Caco-2 (cell line): Measurements from ENCODE around the gene FOXB2. TPM values are rescaled to one million over a fixed set of nuclear protein-coding genes. Genes with fewer than 3 reads are reported as not detected.

ENCODE experiments used
- BruUV-seq: library from RNA; stranded (reverse); fragments of 400-500 nt; replicated peaks from 2 replicates; lab custom pipeline; 2021; lab: Mats Ljungman, UMichigan
- CTCF ChIA-PET: fragments of 300-600 bp; sonication (Branson Sonifier 250); formaldehyde crosslinking; loops from one replicate; lab custom pipeline; 2022; ENCODE audit warnings: antibody characterized with exemption; lab: Charles Lee
- POLR2A ChIA-PET: fragments of 300-600 bp; sonication (Branson Sonifier 250); formaldehyde crosslinking; loops from one replicate; lab custom pipeline; 2022; ENCODE audit warnings: antibody characterized with exemption; lab: Charles Lee
- DNase-seq, 2 experiments: peaks; one replicate each; pipeline versions ENCODE4 v3.0.0 to v3.0.0-alpha.2; 2020 to 2022
- H3K27me3 ChIP-seq: replicated peaks from 2 replicates; pipeline ENCODE4 v1.6.0; 2011; ENCODE audit warnings: low read length; ENCODE audit not compliant: control insufficient read depth, insufficient read depth
- H3K36me3 ChIP-seq: 2 replicates; pipeline ENCODE4 v1.5.1; 2011; ENCODE audit warnings: low read length; ENCODE audit not compliant: control insufficient read depth, insufficient read depth
- H3K4me1 ChIP-seq: fragments of 250-450 bp; sonication (Bioruptor Pico); 2 replicates; pipeline ENCODE4 v1.5.1; 2020; ENCODE audit warnings: mild to moderate bottlenecking
- H3K4me3 ChIP-seq: 2 replicates; pipeline ENCODE4 v1.5.1; 2011; ENCODE audit warnings: low read depth, mild to moderate bottlenecking, control low read depth, low read length
- H3K9me3 ChIP-seq: fragments of 250-450 bp; sonication (Bioruptor Pico); 2 replicates; pipeline ENCODE4 v1.5.1; 2020; ENCODE audit warnings: mild to moderate bottlenecking, moderate library complexity
- H3K27ac Mint-ChIP-seq: one replicate; pipeline ENCODE4 v1.8.0; 2022; ENCODE audit warnings: mixed read lengths; ENCODE audit not compliant: unreplicated experiment
- H3K27me3 Mint-ChIP-seq: one replicate; pipeline ENCODE4 v1.8.0; 2022; ENCODE audit warnings: mixed read lengths; ENCODE audit not compliant: insufficient read depth, unreplicated experiment
- H3K36me3 Mint-ChIP-seq: one replicate; pipeline ENCODE4 v1.8.0; 2022; ENCODE audit warnings: mild to moderate bottlenecking, mixed read lengths; ENCODE audit not compliant: insufficient read depth, unreplicated experiment
- H3K4me1 Mint-ChIP-seq: one replicate; pipeline ENCODE4 v1.8.0; 2022; ENCODE audit warnings: low read depth, mixed read lengths; ENCODE audit not compliant: unreplicated experiment
- H3K4me3 Mint-ChIP-seq: one replicate; pipeline ENCODE4 v1.8.0; 2022; ENCODE audit warnings: mild to moderate bottlenecking, moderate library complexity, mixed read lengths; ENCODE audit not compliant: unreplicated experiment
- H3K9me3 Mint-ChIP-seq: one replicate; pipeline ENCODE4 v1.8.0; 2022; ENCODE audit warnings: mixed read lengths; ENCODE audit not compliant: unreplicated experiment
- intact Hi-C: fragments of 100-400 bp; cut with micrococcal nuclease; formaldehyde crosslinking; loops from one replicate; pipeline ENCODE4 v1.10.0; 2022; ENCODE audit not compliant: unreplicated experiment
- total RNA-seq: library from RNA; stranded (reverse); gene quantifications from 2 replicates; pipeline ENCODE4 v1.2.3, GENCODE V29; 2022
- TF ChIP-seq, protein P1 (sequence below), 2 experiments: fragments of 200-600 bp in 1 of 2; IDR thresholded peaks; 1 replicate in 1 of 2; 2 replicates in 1 of 2; pipeline versions ENCODE4 v1.5.1 to v1.8.0; 2011 to 2022; ENCODE audit warnings: antibody characterized with exemption in 1 of 2, control low read depth in 1 of 2, inconsistent platforms in 1 of 2, low read depth in 1 of 2, low read length in 1 of 2, mild to moderate bottlenecking in 1 of 2, moderate library complexity in 1 of 2; ENCODE audit not compliant: insufficient read depth in 1 of 2, severe bottlenecking in 1 of 2, unreplicated experiment in 1 of 2

FOXB2 gene
- total RNA-seq, 1 experiment from 2014 or later, result not detected

DNA sequence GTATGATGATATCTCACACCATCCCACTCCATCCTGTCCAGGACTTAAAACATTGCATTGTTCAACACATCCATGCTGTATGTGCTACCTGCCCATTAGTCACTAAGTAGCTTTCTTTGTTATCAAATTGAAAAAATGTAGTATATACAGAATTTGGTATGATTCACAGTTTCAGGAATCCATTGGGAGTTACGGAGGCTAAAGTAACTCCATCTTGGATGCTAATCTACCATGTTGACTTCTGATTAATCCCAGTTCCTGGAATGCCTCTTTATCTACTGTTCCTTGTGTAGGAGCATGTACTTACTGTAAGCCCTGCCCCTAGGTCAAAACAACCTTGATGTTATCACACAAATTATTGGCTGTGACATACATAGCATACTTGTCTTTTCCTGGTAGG lies 38.9 kb upstream of the FOXB2 start:
- H3K9me3 Mint-ChIP-seq, result no peaks in the 10 kb centered on the region
- H3K27ac Mint-ChIP-seq, result no peak overlapping the region
- intact Hi-C loops, result no loop called here
- Histone ChIP-seq H3K4me3 (no peak overlapping the region), H3K27me3 (no peaks in the 10 kb centered on the region), H3K4me1 (no peaks in the 10 kb centered on the region), H3K9me3 (no peaks in the 10 kb centered on the region), H3K36me3 (no peaks in the 10 kb centered on the region)
- no peaks in the 10 kb centered on the region for H3K4me1 Mint-ChIP-seq
- CTCF ChIA-PET, result no interaction called here
- DNase-seq, result no peak
- BruUV-seq, result no TSS peak
- POLR2A ChIA-PET, result no interaction called here
- H3K27me3 Mint-ChIP-seq, result peaks cover 8% of the 10 kb centered on the region
- TF ChIP-seq, protein P1, sequence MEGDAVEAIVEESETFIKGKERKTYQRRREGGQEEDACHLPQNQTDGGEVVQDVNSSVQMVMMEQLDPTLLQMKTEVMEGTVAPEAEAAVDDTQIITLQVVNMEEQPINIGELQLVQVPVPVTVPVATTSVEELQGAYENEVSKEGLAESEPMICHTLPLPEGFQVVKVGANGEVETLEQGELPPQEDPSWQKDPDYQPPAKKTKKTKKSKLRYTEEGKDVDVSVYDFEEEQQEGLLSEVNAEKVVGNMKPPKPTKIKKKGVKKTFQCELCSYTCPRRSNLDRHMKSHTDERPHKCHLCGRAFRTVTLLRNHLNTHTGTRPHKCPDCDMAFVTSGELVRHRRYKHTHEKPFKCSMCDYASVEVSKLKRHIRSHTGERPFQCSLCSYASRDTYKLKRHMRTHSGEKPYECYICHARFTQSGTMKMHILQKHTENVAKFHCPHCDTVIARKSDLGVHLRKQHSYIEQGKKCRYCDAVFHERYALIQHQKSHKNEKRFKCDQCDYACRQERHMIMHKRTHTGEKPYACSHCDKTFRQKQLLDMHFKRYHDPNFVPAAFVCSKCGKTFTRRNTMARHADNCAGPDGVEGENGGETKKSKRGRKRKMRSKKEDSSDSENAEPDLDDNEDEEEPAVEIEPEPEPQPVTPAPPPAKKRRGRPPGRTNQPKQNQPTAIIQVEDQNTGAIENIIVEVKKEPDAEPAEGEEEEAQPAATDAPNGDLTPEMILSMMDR (IDR thresholded peaks at IDR 0.05; ENCODE audit: insufficient read depth in 1 of 2, low read depth in 1 of 2, low read length in 1 of 2, severe bottlenecking in 1 of 2, unreplicated experiment in 1 of 2), result no peak
- H3K4me3 Mint-ChIP-seq, result no peak overlapping the region
- H3K36me3 Mint-ChIP-seq, result no peaks in the 10 kb centered on the region

DNA sequence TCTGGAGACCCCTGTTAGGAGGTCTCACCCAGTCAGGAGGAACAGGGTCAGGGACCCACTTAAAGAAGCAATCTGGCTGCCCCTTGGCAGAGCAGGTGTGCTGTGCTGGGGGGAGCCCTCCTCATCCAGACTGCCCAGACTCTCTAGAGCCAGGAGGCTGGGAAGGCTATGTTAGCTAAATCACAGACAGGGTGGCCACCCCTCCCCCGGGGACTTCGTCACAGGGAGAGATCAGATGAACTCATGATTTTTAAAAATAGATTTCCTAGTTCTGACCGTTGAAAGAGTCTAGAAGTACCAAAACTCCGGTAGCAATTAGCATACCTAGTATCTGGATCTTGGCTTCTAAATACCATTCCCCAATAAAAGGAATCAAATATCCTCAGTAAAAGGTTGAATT lies 35.0 kb upstream of the FOXB2 start:
- Histone ChIP-seq H3K4me3 (no peak overlapping the region), H3K36me3 (no peaks in the 10 kb centered on the region), H3K4me1 (no peaks in the 10 kb centered on the region), H3K27me3 (no peaks in the 10 kb centered on the region), H3K9me3 (no peaks in the 10 kb centered on the region)
- CTCF ChIA-PET, result no interaction called here
- intact Hi-C loops, result no loop called here
- no peaks in the 10 kb centered on the region for H3K9me3 Mint-ChIP-seq
- no peak for DNase-seq
- no peak overlapping the region for H3K27ac Mint-ChIP-seq
- POLR2A ChIA-PET, result no interaction called here
- H3K4me3 Mint-ChIP-seq, result no peak overlapping the region
- H3K36me3 Mint-ChIP-seq, result no peaks in the 10 kb centered on the region
- TF ChIP-seq, protein P1 (IDR thresholded peaks at IDR 0.05; ENCODE audit: insufficient read depth in 1 of 2, low read depth in 1 of 2, low read length in 1 of 2, severe bottlenecking in 1 of 2, unreplicated experiment in 1 of 2), result no peak
- BruUV-seq, result no TSS peak
- no peaks in the 10 kb centered on the region for H3K4me1 Mint-ChIP-seq
- no peaks in the 10 kb centered on the region for H3K27me3 Mint-ChIP-seq

DNA sequence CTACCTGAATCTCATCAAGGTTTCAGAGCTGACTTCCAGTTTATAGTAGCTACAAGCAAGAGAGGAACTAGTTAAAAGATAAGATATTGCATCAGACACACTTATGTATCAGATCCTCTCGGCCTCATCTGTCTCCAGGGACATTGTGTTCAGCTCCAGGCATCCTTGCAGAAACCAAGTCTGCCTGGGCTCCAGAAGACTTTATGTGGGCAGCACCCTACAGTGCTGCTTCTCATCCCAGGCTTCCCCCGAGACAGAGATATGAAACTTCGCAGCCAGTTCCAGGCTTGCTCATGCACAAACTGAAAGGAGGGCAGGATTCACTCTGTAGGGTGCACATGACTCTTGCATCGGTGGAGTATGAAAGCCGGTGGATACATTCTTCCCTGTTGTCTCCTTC lies 33.9 kb upstream of the FOXB2 start:
- no TSS peak for BruUV-seq
- H3K36me3 Mint-ChIP-seq, result no peaks in the 10 kb centered on the region
- no peak overlapping the region for H3K4me3 ChIP-seq
- H3K4me1 ChIP-seq, result no peaks in the 10 kb centered on the region
- H3K9me3 ChIP-seq, result no peaks in the 10 kb centered on the region
- TF ChIP-seq, protein P1 (IDR thresholded peaks at IDR 0.05; ENCODE audit: insufficient read depth in 1 of 2, low read depth in 1 of 2, low read length in 1 of 2, severe bottlenecking in 1 of 2, unreplicated experiment in 1 of 2), result no peak
- H3K27ac Mint-ChIP-seq, result no peak overlapping the region
- ChIA-PET CTCF (interaction anchor here (1.0 kb wide), 1 partner anchor 176 kb away, joined by 3 read pairs; no protein-coding TSS in a partner anchor), POLR2A (no interaction called here)
- no peaks in the 10 kb centered on the region for H3K36me3 ChIP-seq
- no peak for DNase-seq
- no peak overlapping the region for H3K4me3 Mint-ChIP-seq
- no peaks in the 10 kb centered on the region for H3K4me1 Mint-ChIP-seq
- H3K9me3 Mint-ChIP-seq, result no peaks in the 10 kb centered on the region
- no peaks in the 10 kb centered on the region for H3K27me3 ChIP-seq
- no peaks in the 10 kb centered on the region for H3K27me3 Mint-ChIP-seq
- intact Hi-C loops, result loop anchor here (5.0 kb wide), 1 partner anchor 93 kb away; no protein-coding TSS in a partner anchor
